Sigmoid colon (tissue), 4 donors: Measurements from ENCODE around the gene TMSB10.

Experiments used
- POLR2A ChIP-seq, 2 donors: fragments of 450-650 bp; IDR thresholded peaks; one replicate each; pipeline ENCODE4 v1.6.1; 2016; ENCODE audit warnings: antibody characterized with exemption in 2 of 2, mild to moderate bottlenecking in 2 of 2, moderate library complexity in 2 of 2
- POLR2AphosphoS5 ChIP-seq, 4 donors: sonication (generic); formaldehyde crosslinking; IDR thresholded peaks; one replicate each; pipeline ENCODE4 v1.6.1; 2017; ENCODE audit warnings: antibody characterized with exemption in 4 of 4

DNA sequence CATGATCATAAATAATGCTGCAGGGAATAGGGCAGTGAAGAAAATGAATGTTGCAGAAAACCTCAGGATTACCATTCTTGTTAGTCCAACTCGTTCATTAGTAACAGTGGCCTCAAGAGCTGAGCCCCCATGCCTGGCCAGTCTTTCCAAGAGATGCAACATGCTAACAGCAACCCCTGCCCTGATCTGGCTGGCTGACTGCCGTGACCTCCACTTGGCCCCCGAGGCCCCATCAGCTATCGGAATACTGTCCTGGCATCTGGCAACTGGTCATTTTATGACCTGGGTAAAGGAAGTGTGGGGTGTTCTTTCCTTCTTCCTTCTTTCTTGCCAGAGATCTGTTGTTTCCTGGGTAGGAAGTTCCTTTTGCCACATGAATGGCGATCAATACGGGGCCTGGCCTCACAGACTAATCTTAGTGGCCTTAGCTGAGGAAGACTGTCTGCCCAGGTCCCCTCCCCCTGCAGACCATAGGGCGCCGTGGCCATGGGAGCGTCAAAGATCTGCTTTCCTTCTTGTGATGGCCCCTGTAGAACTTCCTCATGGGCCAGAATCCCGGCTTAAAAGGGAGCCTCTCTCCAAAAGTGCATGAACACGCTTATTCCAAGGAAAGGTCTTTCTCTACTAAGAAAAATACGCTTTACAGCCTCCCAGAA, 14.0 kb upstream of the TMSB10 start:
- no peak for TF ChIP-seq POLR2AphosphoS5 (IDR thresholded peaks at IDR 0.05)
- TF ChIP-seq POLR2A (IDR thresholded peaks at IDR 0.05) = no peak
